Umbilical cord (tissue), 2 donors: ENCODE data around the gene SMIM24. TPM values are rescaled to one million over a fixed set of nuclear protein-coding genes. Genes with fewer than 3 reads are reported as not detected.
"Not testable (repeated sequence)": the region's sequence is repeated elsewhere in the genome, so short reads cannot be mapped to it uniquely, and the experiment has no call there.

ENCODE experiments used
- DNase-seq: peaks from one replicate; pipeline ENCODE4 v3.0.0-alpha.2; 2015; ENCODE audit warnings: low spot score
- total RNA-seq: library from RNA; depleted of rRNA; stranded (reverse); fragments of >200 nt; gene quantifications from one replicate; pipeline ENCODE4 v1.2.3, GENCODE V29; 2014; ENCODE audit warnings: low replicate concordance; ENCODE audit not compliant: insufficient read depth

Gene SMIM24
- total RNA-seq, 1 donor from 2014 or later, result not detected

- no peak for DNase-seq
Measured at GRCh38 chr19:3514930-3515329, 34.6 kb upstream of the SMIM24 start.

DNA sequence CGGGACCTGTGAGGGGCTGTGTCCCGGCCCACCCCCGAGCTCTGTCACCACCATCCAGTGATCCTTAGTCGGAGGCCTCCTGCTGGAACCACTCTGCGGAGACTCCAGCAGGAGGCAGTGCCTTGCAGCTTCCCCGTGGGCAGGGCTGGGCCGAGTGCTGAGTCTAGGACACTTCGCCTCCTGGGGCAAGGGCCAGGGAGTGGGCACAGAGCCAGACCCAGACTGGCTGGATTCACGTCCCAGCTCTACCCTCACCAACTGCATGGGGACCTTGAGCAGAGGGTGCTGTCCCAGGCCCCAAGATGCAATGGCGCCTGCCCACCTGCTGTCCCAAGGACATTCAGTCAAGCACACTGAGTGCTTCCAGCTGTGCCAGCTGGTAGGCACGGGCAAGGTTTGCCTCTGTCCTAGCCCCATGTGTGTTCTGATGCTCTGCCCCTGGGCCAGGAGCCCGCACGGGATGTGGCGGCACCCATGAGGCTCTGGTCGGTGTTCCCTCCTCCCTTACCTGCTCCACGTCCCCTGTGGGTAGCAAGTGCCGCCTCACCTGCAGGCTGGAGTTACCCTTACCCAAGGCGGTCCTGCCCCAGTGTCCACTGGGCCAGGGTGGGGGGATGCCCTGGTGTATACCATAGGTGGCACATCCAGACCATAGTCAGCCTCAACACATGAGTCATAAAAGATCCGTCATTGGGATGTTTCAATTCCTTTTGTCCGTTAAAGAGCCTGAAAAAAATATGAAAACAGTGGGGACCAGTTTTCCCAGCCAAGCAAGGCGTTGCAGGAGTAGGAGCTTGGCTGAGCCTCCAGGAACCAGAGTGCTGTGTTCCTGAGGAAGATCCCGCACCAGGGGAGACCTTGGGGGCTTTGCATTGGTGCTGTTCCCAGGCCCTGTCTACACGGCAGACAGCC lies 33.2 kb upstream of the SMIM24 start:
- DNase-seq, result no peak

GRCh38 chr19:3512562-3513228 lies 32.4 kb upstream of the SMIM24 start:
- DNase-seq, result no peak

DNA sequence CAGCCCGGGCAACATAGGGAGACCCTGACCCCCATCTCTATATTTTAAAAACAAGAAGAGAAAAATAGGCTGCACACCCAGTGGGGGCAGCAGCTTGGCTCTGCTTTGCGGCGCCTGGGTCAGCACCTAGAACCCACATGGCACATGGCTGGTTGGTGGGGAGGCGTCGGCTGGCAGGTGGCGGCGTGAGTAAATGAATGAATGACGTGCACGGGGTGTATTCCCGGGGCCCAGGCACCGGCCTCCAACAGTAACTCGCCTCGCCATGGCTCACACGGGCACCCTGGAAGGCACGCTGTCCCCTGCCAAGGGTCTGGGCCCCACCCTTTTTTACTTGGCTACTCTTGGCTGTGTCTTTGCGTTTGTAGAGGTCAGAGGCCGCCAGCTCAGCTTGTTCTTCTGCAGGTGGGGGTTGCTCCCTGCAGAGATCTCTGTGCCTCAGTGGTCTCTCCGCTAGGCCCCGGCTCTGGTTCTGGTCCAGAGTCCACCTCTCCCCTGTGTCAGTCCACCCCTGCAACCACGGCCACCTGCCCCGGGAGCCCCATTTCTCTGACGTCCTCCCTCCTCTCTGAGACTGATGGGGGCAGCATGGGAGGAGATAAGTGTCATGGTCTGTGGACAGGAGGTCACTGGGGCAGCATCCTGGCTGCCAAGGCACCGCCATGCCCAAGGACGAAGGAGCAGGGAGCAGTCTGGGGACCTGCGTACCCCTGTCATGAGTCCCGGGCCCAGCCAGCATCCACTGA lies 31.4 kb upstream of the SMIM24 start:
- DNase-seq, result no peak

DNA sequence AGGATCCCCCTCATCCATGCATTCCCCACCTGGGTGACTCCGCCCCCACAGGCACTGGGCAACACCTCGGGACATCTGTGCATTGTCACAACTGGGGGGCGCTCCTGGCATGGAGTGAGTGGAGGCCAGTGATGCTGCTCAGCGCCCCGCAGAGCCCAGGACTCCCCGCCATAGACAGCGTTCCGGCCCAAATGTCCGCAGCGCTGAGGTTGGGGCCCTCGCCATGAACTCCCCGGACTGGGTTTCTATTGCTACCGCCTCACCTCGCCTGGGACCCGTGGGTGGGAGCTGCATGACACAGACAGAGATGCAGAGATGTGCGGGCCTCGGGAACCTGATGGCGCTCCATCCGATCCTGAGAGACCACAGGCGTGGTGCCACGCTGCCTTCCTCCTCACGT lies 30.4 kb upstream of the SMIM24 start:
- no peak for DNase-seq

DNA sequence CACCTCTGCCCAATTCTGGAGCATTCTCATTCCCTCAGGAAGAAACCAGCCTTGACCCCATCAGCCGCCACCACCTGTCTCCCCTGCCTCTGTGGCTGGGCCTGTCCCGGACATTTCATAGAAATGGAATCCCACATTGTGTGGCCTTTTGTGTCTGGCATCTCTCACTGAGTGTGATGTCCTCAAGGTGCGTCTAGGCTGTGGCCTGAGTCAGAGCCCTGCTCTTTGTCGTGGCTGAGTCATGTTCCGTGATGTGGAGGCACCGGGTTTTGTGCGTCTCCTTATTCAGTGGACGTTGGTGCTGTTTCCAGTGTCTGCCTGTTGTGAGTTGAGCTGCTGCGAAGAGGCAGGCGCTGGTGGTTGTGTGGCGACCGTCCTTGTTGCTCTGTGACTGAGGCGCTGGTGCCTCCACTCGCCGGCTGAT lies 29.3 kb upstream of the SMIM24 start:
- no peak for DNase-seq

GRCh38 chr19:3508771-3509535 lies 28.6 kb upstream of the SMIM24 start:
- DNase-seq, result no peak

DNA sequence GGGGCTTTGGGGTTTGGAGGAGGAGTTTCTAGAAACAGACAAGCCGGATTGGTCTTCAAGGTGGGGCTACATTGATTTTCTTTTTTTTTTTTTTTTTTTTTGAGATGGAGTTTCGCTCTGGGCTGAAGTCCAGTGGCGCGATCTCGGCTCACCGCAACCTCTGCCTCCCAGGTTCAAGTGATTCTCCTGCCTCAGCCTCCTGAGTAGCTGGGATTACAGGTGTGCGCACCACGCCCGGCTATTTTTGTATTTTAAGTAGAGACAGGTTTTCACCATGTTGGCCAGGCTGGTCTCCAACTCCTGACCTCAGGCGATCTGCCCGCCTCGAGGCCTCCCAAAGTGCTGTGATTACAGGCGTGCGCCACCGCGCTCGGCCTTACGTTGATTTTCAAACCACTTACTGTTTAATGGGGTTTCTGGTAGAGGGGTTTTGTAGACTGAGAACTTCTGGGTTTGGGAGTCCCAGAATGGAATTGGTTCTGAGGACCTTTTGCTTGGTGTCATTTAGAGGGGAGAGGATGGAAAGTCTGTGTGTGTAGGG lies 27.9 kb upstream of the SMIM24 start:
- not testable (repeated sequence) for DNase-seq

- peak; percentile 40 for DNase-seq
Measured at GRCh38 chr19:3507371-3508120, 27.2 kb upstream of the SMIM24 start.

GRCh38 chr19:3506384-3507340 lies 26.3 kb upstream of the SMIM24 start:
- peak; percentile 30 for DNase-seq

DNA sequence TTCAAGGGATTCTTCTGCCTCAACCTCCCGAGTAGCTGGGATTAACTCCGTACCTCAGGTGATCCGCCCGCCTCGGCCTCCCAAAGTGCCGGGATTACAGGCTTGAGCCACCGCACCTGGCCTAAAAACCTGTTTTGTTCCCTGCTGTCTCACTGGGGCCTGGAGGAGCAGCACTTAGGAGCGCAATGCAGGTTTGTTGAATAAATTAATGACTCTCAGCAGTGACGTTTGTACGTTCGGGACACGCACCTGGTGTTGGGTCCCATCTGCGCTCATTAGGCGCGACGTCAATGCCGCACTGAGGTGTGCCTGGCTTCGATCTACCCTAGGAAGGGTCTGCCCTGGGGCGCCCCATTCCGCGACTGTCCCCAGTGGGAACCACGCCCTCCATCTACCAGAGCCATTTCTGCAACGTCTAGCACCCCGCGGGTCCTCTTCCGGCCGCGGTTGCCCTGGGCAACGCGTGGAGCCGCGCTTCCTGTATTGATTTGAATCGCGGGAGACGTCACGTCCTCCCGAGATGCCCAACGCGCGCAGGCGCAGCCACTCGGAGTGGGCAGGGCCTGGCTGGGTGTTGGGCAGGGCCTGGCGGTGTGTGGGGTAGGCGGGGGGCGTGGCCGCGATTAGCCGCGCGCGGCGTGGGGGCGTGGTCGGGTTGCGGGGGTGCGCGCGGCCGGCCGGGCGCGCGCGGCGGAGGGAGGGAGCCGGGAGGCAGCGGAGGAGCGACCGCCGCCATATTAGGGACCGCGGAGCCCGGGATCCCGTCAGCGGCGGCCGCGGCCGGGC lies 25.5 kb upstream of the SMIM24 start, which contains the start of gene FZR1:
Gene FZR1 (plus strand): TSS at position 714 of the 786 bp plus-strand sequence. CDS start 16,679 bp downstream, outside the sequence.
- DNase-seq, result peak; percentile 99

GRCh38 chr19:3504735-3505134 lies 24.4 kb upstream of the SMIM24 start:
- DNase-seq, result peak; percentile 69

GRCh38 chr19:3503036-3503572 lies 22.8 kb upstream of the SMIM24 start:
- no peak for DNase-seq

GRCh38 chr19:3501780-3502179 lies 21.5 kb upstream of the SMIM24 start:
- no peak for DNase-seq

DNA sequence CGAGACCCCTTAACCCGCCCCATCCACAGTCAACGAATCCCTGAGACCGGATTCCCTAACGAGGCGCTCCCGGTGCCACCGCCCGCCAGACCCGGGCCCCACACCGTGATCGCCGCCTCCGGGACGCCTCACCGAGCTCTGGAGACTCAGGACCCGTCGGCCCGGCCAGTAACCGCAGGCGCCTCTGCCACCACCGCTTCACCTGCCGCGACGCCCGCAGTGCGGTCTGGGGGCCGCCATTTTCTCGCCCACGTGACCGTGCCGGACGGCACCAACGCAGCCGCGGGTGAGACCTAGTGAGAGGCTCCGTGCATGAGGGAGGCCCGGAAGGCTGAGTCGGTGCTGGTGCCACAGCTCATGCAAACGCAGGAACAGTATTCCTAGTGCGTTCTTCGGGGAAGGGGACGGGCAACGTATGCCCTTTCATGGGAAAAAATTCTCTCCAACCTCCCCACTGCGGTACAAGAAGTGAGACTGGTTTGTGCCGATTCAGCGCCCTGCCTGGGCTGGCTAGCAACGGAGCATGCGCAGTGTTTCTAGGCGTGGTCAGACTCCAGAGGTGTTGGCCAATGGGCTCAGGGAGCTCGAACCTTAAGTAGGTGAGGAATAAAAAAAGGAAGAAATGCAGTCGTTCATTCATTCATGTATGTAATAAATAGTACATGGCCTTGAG lies 20.2 kb upstream of the SMIM24 start, which contains the start of gene DOHH:
Gene DOHH (minus strand): TSS at position 246 of the 673 bp plus-strand sequence. CDS start 3,860 bp downstream, outside the sequence.
- DNase-seq, result peak; percentile 98

DNA sequence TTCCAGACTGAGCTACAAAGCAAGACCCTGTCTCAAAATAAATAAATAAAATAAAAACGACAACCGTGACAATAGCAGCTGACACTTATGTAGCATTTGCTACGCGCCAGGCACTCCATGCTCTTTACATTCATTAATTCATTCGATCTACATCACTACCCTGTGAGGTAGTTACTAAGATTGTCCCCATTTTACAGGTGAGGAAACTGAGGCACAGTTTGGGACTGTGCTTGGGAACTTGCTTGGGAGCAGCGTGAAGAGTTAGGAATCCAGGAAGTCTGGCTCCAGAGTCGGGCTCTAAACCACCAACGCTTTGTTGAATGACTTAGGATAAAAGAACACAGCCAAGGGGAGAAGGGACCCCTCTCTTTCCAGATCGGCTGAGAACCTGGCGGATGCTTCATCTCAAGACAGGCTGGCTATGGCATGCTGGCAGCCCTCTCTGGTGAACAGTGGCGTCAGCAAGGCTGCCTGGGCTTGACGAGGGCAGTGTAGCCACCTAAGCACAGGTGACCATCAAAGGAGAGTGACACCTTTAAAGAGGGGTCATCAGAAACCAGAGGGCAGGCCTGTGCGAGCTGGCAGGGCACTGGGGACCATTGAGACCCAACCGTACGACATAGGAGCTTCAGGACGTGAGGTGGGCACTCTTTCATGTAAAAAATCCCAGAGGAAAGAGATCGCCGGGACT lies 19.6 kb upstream of the SMIM24 start:
- no peak for DNase-seq
